Measurements from ENCODE around the gene PPP4R4. TPM values are rescaled to one million over a fixed set of nuclear protein-coding genes. Genes with fewer than 3 reads are reported as not detected.

Gene PPP4R4
- total RNA-seq, 1 experiment from 2014 or later = not detected

DNA sequence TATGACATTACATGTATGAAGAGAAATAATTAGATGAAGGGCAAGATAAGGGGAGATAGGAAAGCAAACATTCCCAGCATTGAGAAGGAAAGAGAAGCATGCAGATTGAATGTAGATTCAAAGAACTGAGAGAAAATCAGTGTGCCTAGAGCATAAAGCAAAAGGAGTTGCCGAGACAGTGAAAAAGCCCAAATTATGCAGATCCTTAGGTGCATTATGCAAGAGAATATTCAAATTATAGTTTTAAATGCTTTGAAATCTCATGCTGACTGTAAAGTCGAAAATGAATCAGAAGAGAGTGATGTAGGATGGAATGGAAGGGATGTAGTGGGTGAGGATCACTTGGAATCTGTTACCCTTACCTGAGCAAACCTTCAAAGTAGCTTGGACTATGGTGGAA, 49.9 kb downstream of the PPP4R4 start:
- Histone ChIP-seq H3F3A (ENCODE audit: insufficient read depth, low read depth) (no peaks in the 10 kb centered on the region), H3K4me1 (replicated peaks; ENCODE audit: insufficient read depth) (no peaks in the 10 kb centered on the region), H3K36me3 (ENCODE audit: low read depth) (no peaks in the 10 kb centered on the region), H3K4me3 (no peak overlapping the region), H3K9me3 (ENCODE audit: insufficient read depth, low read depth) (no peaks in the 10 kb centered on the region), H3K27ac (no peak overlapping the region), H3K79me2 (ENCODE audit: low read depth) (no peaks in the 10 kb centered on the region), H3K9me2 (ENCODE audit: insufficient read depth) (no peaks in the 10 kb centered on the region), H3K4me2 (no peak overlapping the region), H4K20me1 (ENCODE audit: insufficient read depth) (no peaks in the 10 kb centered on the region), H3K27me3 (ENCODE audit: insufficient read depth, low read depth) (no peaks in the 10 kb centered on the region), H2AFZ (no peak overlapping the region)
- CTCF ChIA-PET = no interaction called here
- intact Hi-C loops (cut with micrococcal nuclease; ENCODE audit: unreplicated experiment) = no loop called here
- no peak for DNase-seq
- TF ChIP-seq EZH2 (IDR thresholded peaks at IDR 0.05; ENCODE audit: low read depth) = no peak
- TF ChIP-seq, protein P1, sequence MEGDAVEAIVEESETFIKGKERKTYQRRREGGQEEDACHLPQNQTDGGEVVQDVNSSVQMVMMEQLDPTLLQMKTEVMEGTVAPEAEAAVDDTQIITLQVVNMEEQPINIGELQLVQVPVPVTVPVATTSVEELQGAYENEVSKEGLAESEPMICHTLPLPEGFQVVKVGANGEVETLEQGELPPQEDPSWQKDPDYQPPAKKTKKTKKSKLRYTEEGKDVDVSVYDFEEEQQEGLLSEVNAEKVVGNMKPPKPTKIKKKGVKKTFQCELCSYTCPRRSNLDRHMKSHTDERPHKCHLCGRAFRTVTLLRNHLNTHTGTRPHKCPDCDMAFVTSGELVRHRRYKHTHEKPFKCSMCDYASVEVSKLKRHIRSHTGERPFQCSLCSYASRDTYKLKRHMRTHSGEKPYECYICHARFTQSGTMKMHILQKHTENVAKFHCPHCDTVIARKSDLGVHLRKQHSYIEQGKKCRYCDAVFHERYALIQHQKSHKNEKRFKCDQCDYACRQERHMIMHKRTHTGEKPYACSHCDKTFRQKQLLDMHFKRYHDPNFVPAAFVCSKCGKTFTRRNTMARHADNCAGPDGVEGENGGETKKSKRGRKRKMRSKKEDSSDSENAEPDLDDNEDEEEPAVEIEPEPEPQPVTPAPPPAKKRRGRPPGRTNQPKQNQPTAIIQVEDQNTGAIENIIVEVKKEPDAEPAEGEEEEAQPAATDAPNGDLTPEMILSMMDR (conservative IDR thresholded peaks at IDR 0.05) = no peak
- POLR2A ChIA-PET (ENCODE audit: unreplicated experiment) = no interaction called here
- no TSS peak for BruUV-seq (replicated peaks)

DNA sequence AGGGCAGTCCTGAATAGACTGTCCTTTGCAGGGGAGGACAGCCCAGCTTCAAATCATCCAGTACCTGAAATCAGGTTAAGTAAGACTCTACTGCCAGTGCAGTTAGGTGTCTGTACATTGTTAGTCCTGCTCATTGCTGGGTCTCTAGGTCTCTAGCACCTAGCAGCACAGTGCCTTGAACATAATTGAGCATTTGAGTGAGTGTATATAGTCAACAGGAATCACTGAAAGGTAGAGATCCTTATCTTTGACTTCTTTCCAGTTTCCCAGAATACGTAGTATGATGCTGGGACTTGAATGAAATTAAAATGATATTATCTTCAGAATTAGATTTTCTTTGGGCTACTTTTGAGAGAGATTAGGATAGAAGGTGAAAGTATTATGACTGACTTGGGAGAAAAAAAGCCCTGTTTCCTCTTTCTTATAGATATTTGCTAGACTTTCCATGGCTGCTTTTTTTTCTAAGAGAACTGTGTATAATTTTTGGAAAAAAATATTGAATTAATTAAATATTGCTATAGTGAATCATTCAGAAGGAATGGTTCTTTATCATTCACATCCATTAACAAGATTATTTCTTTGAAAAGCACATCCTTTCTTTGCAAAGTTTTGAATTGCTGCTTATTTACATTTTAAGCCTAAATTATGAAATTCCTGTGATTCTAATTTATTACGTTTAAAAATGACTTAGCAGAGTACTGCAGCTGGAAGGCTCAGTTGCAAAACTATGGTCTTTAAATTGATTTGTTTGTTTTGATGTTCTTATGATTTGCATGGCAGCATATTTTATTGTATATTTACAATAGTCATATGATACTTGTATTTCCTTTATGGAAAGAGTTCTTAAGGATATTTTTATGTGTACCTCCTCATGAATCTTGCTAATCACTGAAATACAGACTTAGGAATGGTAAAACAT, 51.6 kb downstream of the PPP4R4 start:
- intact Hi-C loops (cut with micrococcal nuclease; ENCODE audit: unreplicated experiment) = no loop called here
- Histone ChIP-seq H3K9me3 (ENCODE audit: insufficient read depth, low read depth) (no peaks in the 10 kb centered on the region), H3K9me2 (ENCODE audit: insufficient read depth) (no peaks in the 10 kb centered on the region), H3K27me3 (ENCODE audit: insufficient read depth, low read depth) (no peaks in the 10 kb centered on the region), H3F3A (ENCODE audit: insufficient read depth, low read depth) (no peaks in the 10 kb centered on the region), H3K79me2 (ENCODE audit: low read depth) (no peaks in the 10 kb centered on the region), H3K36me3 (ENCODE audit: low read depth) (no peaks in the 10 kb centered on the region), H3K4me3 (no peak overlapping the region), H2AFZ (no peak overlapping the region), H3K4me2 (no peak overlapping the region), H3K27ac (no peak overlapping the region), H4K20me1 (ENCODE audit: insufficient read depth) (no peaks in the 10 kb centered on the region), H3K4me1 (replicated peaks; ENCODE audit: insufficient read depth) (no peaks in the 10 kb centered on the region)
- BruUV-seq (replicated peaks) = no TSS peak
- TF ChIP-seq EZH2 (IDR thresholded peaks at IDR 0.05; ENCODE audit: low read depth) = no peak
- TF ChIP-seq, protein P1 (conservative IDR thresholded peaks at IDR 0.05) = no peak
- ChIA-PET CTCF (no interaction called here), POLR2A (ENCODE audit: unreplicated experiment) (no interaction called here)
- no peak for DNase-seq

DNA sequence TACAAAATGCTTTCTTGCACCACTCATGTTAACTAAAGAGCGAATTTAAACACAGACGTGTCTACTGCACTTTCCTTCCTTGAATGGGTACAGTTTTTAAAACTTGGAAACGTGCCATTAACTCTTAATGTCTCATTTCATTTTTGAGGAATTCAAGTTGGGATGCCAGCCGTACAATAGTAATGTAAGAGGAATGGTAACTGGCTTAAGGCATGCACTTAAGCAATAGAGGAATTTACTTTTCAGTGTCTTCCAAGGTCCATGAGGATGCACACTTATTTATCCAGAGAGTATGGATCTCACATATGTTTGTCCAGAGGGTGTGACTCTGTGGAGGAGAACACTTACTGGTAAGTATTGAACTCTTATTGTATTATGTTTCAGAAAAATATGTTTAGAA, 52.9 kb downstream of the PPP4R4 start:
- H3K27me3 ChIP-seq (ENCODE audit: insufficient read depth, low read depth) = no peaks in the 10 kb centered on the region
- no peak overlapping the region for H2AFZ ChIP-seq
- no peak overlapping the region for H3K27ac ChIP-seq
- no peak overlapping the region for H3K4me2 ChIP-seq
- H3F3A ChIP-seq (ENCODE audit: insufficient read depth, low read depth) = no peaks in the 10 kb centered on the region
- H3K4me3 ChIP-seq = no peak overlapping the region
- POLR2A ChIA-PET (ENCODE audit: unreplicated experiment) = no interaction called here
- BruUV-seq (replicated peaks) = no TSS peak
- intact Hi-C loops (cut with micrococcal nuclease; ENCODE audit: unreplicated experiment) = no loop called here
- H3K36me3 ChIP-seq (ENCODE audit: low read depth) = no peaks in the 10 kb centered on the region
- DNase-seq = no peak
- H3K79me2 ChIP-seq (ENCODE audit: low read depth) = no peaks in the 10 kb centered on the region
- no peaks in the 10 kb centered on the region for H3K4me1 ChIP-seq (replicated peaks; ENCODE audit: insufficient read depth)
- H3K9me2 ChIP-seq (ENCODE audit: insufficient read depth) = no peaks in the 10 kb centered on the region
- CTCF ChIA-PET = no interaction called here
- TF ChIP-seq, protein P1 (conservative IDR thresholded peaks at IDR 0.05) = no peak
- no peak for TF ChIP-seq EZH2 (IDR thresholded peaks at IDR 0.05; ENCODE audit: low read depth)
- H4K20me1 ChIP-seq (ENCODE audit: insufficient read depth) = no peaks in the 10 kb centered on the region
- no peaks in the 10 kb centered on the region for H3K9me3 ChIP-seq (ENCODE audit: insufficient read depth, low read depth)

Measured in PC-9 (cell line).